Osteocyte (in vitro differentiated cells): ENCODE results near the gene WHRN. TPM values are rescaled to one million over a fixed set of nuclear protein-coding genes. Genes with fewer than 3 reads are reported as not detected.

Source experiments
- DNase-seq: peaks from one replicate; pipeline ENCODE4 v3.0.0; 2021; ENCODE audit warnings: mixed read lengths; ENCODE audit not compliant: unreplicated experiment; ENCODE audit errors: extremely low spot score
- H3K27ac Mint-ChIP-seq: one replicate; pipeline ENCODE4 v1.8.0; 2021; ENCODE audit warnings: mild to moderate bottlenecking, mixed read lengths; ENCODE audit not compliant: unreplicated experiment
- H3K27me3 Mint-ChIP-seq: one replicate; pipeline ENCODE4 v1.8.0; 2021; ENCODE audit warnings: mixed read lengths; ENCODE audit not compliant: unreplicated experiment
- H3K36me3 Mint-ChIP-seq: one replicate; pipeline ENCODE4 v1.8.0; 2021; ENCODE audit warnings: mixed read lengths; ENCODE audit not compliant: unreplicated experiment
- H3K4me1 Mint-ChIP-seq: one replicate; pipeline ENCODE4 v1.8.0; 2021; ENCODE audit warnings: mixed read lengths; ENCODE audit not compliant: unreplicated experiment
- H3K4me3 Mint-ChIP-seq: one replicate; pipeline ENCODE4 v1.8.0; 2021; ENCODE audit warnings: mild to moderate bottlenecking, moderate library complexity, mixed read lengths; ENCODE audit not compliant: unreplicated experiment
- H3K9me3 Mint-ChIP-seq: one replicate; pipeline ENCODE4 v1.8.0; 2021; ENCODE audit warnings: mixed read lengths; ENCODE audit not compliant: unreplicated experiment
- CTCF ChIP-seq: fragments of 200-600 bp; sonication (generic); IDR thresholded peaks from 2 replicates; pipeline ENCODE4 v1.5.0; 2021; ENCODE audit warnings: antibody characterized with exemption, mild to moderate bottlenecking, moderate library complexity
- total RNA-seq: library from RNA; stranded (reverse); gene quantifications from 2 replicates; pipeline ENCODE4 v1.2.1, GENCODE V29; 2021

WHRN gene
- total RNA-seq, 1 donor from 2014 or later, result 12.0 TPM

- Mint-ChIP-seq H3K27me3 (peaks cover under 1% of the 10 kb centered on the region), H3K4me1 (no peaks in the 10 kb centered on the region), H3K9me3 (no peaks in the 10 kb centered on the region), H3K36me3 (no peaks in the 10 kb centered on the region), H3K27ac (no peak overlapping the region), H3K4me3 (no peak overlapping the region)
- DNase-seq, result no peak
- no peak for TF ChIP-seq CTCF
Observed at GRCh38 chr9:114423181-114423580, 82.1 kb downstream of the WHRN start.

GRCh38 chr9:114421147-114421546 lies 84.1 kb downstream of the WHRN start:
- no peak overlapping the region for H3K27ac Mint-ChIP-seq
- H3K9me3 Mint-ChIP-seq, result no peaks in the 10 kb centered on the region
- H3K4me1 Mint-ChIP-seq, result no peaks in the 10 kb centered on the region
- no peaks in the 10 kb centered on the region for H3K36me3 Mint-ChIP-seq
- DNase-seq, result no peak
- H3K4me3 Mint-ChIP-seq, result no peak overlapping the region
- TF ChIP-seq CTCF, result no peak
- no peaks in the 10 kb centered on the region for H3K27me3 Mint-ChIP-seq

GRCh38 chr9:114419796-114420195 lies 85.5 kb downstream of the WHRN start:
- H3K4me3 Mint-ChIP-seq, result no peak overlapping the region
- no peaks in the 10 kb centered on the region for H3K27me3 Mint-ChIP-seq
- no peak for TF ChIP-seq CTCF
- H3K9me3 Mint-ChIP-seq, result no peaks in the 10 kb centered on the region
- no peaks in the 10 kb centered on the region for H3K4me1 Mint-ChIP-seq
- no peak overlapping the region for H3K27ac Mint-ChIP-seq
- no peaks in the 10 kb centered on the region for H3K36me3 Mint-ChIP-seq
- DNase-seq, result no peak

- peaks cover 12% of the 10 kb centered on the region for H3K4me1 Mint-ChIP-seq
- TF ChIP-seq CTCF, result no peak
- H3K4me3 Mint-ChIP-seq, result no peak overlapping the region
- no peaks in the 10 kb centered on the region for H3K27me3 Mint-ChIP-seq
- H3K9me3 Mint-ChIP-seq, result no peaks in the 10 kb centered on the region
- no peaks in the 10 kb centered on the region for H3K36me3 Mint-ChIP-seq
- DNase-seq, result no peak
- no peak overlapping the region for H3K27ac Mint-ChIP-seq
Observed at GRCh38 chr9:114418053-114418452, 87.2 kb downstream of the WHRN start.

GRCh38 chr9:114417511-114417910 lies 87.8 kb downstream of the WHRN start:
- TF ChIP-seq CTCF, result no peak
- Mint-ChIP-seq H3K4me1 (peaks cover 13% of the 10 kb centered on the region), H3K27me3 (no peaks in the 10 kb centered on the region), H3K9me3 (no peaks in the 10 kb centered on the region), H3K4me3 (no peak overlapping the region), H3K36me3 (no peaks in the 10 kb centered on the region), H3K27ac (no peak overlapping the region)
- DNase-seq, result no peak
